Esophagus squamous epithelium (tissue), 4 donors: ENCODE measurements around the gene WDR73.

Experiments
- CTCF ChIP-seq, 6 experiments: fragments of 450-650 bp in 4 of 6; fragments of 200-600 bp in 2 of 6; sonication (generic) in 2 of 6; IDR thresholded peaks; one replicate each; pipeline ENCODE4 v1.5.1; 2016 to 2019; ENCODE audit warnings: antibody characterized with exemption in 6 of 6, mild to moderate bottlenecking in 4 of 6, moderate library complexity in 4 of 6
- POLR2A ChIP-seq, 4 donors: fragments of 450-650 bp; IDR thresholded peaks; one replicate each; pipeline ENCODE4 v1.6.1; 2017; ENCODE audit warnings: antibody characterized with exemption in 4 of 4, mild to moderate bottlenecking in 4 of 4, moderate library complexity in 3 of 4

GRCh38 chr15:84606653-84607120 is 47.4 kb downstream of the WDR73 start:
- no peak for TF ChIP-seq CTCF (IDR thresholded peaks at IDR 0.05)
- no peak for TF ChIP-seq POLR2A (IDR thresholded peaks at IDR 0.05)
